ENCODE results near the gene CTDSPL. TPM values are rescaled to one million over a fixed set of nuclear protein-coding genes. Genes with fewer than 3 reads are reported as not detected.

Gene CTDSPL
- total and polyA plus RNA-seq, 10 of the 15 experiments (the other 5 are each of a cell fraction or from before 2014, with no cell fraction given): 0.05 to 0.51 (median 0.18) TPM; not detected in 6

GRCh38 chr3:37910671-37911400, 49.2 kb downstream of the CTDSPL start:
- Histone ChIP-seq H3K4me3 (no peak overlapping the region), H3K27me3 (replicated peaks in 1 of 2; ENCODE audit: control insufficient read depth in 2 of 2, insufficient read depth in 2 of 2, low read length in 1 of 2) (no peaks in the 10 kb centered on the region), H3K9ac (ENCODE audit: control insufficient read depth, insufficient read depth, low read length) (no peak overlapping the region), H3K79me2 (ENCODE audit: control insufficient read depth, insufficient read depth, low read length) (no peaks in the 10 kb centered on the region), H4K20me1 (ENCODE audit: control insufficient read depth, insufficient read depth) (no peaks in the 10 kb centered on the region), H3K36me3 (ENCODE audit: control insufficient read depth in 2 of 2, insufficient read depth in 2 of 2, low read length in 1 of 2) (no peaks in the 10 kb centered on the region), H3K4me1 (ENCODE audit: control insufficient read depth, insufficient read depth, low read length) (peaks cover 28% of the 10 kb centered on the region), H3K4me2 (ENCODE audit: control insufficient read depth, insufficient read depth) (no peak overlapping the region), H3K27ac (ENCODE audit: control insufficient read depth, insufficient read depth) (no peak overlapping the region), H3K9me3 (replicated peaks; ENCODE audit: control insufficient read depth, insufficient read depth, low read length) (no peaks in the 10 kb centered on the region; the same call in 2 of the 3 replicates), H2AFZ (ENCODE audit: control insufficient read depth, low read depth, low read length) (no peak overlapping the region)
- in situ Hi-C loops (cut with MboI): no loop called here
- 70% methylated on average over 4 of the region's 4 CpGs for WGBS (ENCODE audit: insufficient coverage, insufficient replicate concordance, low lambda C conversion rate, missing lambda C conversion rate)
- ChIA-PET RAD21 (ENCODE audit: unreplicated experiment) (interaction anchor here (1.6 kb wide), 1 partner anchor 57 kb away, joined by 3 read pairs; no protein-coding TSS in a partner anchor), SMC1A (ENCODE audit: uncharacterized antibody, unreplicated experiment) (interaction anchor here (0.8 to 2.7 kb wide), 5 partner anchors 11 to 57 kb away, joined by 3 to 8 read pairs (median 6); no protein-coding TSS in a partner anchor), CTCF (interaction anchor here (0.9 to 4.5 kb wide), 7 partner anchors 11 to 86 kb away, joined by 3 to 24 read pairs (median 4); no protein-coding TSS in a partner anchor), POLR2A (no interaction called here)
- intact Hi-C loops (cut with micrococcal nuclease; ENCODE audit: unreplicated experiment): no loop called here
- no peak for ATAC-seq
- TF ChIP-seq E2F4 (IDR thresholded peaks at IDR 0.05; ENCODE audit: low read depth, low read length): no peak
- TF ChIP-seq, protein P1, sequence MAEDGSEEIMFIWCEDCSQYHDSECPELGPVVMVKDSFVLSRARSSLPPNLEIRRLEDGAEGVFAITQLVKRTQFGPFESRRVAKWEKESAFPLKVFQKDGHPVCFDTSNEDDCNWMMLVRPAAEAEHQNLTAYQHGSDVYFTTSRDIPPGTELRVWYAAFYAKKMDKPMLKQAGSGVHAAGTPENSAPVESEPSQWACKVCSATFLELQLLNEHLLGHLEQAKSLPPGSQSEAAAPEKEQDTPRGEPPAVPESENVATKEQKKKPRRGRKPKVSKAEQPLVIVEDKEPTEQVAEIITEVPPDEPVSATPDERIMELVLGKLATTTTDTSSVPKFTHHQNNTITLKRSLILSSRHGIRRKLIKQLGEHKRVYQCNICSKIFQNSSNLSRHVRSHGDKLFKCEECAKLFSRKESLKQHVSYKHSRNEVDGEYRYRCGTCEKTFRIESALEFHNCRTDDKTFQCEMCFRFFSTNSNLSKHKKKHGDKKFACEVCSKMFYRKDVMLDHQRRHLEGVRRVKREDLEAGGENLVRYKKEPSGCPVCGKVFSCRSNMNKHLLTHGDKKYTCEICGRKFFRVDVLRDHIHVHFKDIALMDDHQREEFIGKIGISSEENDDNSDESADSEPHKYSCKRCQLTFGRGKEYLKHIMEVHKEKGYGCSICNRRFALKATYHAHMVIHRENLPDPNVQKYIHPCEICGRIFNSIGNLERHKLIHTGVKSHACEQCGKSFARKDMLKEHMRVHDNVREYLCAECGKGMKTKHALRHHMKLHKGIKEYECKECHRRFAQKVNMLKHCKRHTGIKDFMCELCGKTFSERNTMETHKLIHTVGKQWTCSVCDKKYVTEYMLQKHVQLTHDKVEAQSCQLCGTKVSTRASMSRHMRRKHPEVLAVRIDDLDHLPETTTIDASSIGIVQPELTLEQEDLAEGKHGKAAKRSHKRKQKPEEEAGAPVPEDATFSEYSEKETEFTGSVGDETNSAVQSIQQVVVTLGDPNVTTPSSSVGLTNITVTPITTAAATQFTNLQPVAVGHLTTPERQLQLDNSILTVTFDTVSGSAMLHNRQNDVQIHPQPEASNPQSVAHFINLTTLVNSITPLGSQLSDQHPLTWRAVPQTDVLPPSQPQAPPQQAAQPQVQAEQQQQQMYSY (CRISPR knock-in tag; IDR thresholded peaks at IDR 0.05): no peak
- TF ChIP-seq SREBF2 (IDR thresholded peaks at IDR 0.05; ENCODE audit: low read length): no peak
- no peak for DNase-seq (ENCODE audit: low read depth, low spot score)
- no peak for FAIRE-seq
- no TSS peak for BruUV-seq (replicated peaks)

Data from GM12878 (cell line).